CD4-positive, alpha-beta T cell treated with Interleukin-17A for 4 hours (primary cell): ENCODE data around the gene HSP90AB1.

Experiments
- DNase-seq: peaks from one replicate; pipeline ENCODE4 v3.0.0-alpha.2; 2020; ENCODE audit warnings: mixed read lengths

HSP90AB1 gene

DNA sequence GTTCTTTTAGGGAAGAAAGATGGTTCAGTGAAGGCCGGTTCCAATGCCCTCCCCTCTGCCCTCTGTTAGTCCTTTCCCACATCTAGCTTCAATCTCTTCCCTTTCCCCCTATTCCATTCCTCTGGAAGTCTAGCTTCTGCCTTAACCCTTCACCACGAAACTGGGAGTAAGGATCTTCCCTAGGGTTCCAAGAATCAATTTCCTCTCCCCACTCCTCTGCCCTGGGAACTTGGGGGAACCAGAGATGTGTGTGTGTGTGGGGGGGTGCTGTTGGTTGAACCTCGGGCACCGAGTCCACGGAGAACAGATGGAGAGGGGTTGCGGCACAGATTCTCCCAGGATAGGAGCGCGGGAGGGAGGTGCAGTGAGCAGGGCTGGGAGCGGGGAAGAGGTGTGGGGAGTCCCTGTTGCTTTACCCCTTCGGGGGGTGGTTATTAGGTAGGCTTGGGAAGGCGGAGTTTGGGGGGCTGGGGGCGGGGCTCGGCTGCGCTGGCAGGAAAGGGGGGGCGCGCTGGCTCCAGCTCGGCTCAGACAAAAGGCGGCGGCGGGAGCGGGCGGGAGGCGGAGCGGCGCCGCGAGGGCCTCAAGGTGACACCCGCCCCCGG lies 23.1 kb downstream of the HSP90AB1 start, which contains the start of gene TMEM151B:
Gene TMEM151B (plus strand): TSS at position 530 of the 605 bp plus-strand sequence. CDS start 293 bp downstream, outside the sequence.
- DNase-seq = peak; percentile 39

DNA sequence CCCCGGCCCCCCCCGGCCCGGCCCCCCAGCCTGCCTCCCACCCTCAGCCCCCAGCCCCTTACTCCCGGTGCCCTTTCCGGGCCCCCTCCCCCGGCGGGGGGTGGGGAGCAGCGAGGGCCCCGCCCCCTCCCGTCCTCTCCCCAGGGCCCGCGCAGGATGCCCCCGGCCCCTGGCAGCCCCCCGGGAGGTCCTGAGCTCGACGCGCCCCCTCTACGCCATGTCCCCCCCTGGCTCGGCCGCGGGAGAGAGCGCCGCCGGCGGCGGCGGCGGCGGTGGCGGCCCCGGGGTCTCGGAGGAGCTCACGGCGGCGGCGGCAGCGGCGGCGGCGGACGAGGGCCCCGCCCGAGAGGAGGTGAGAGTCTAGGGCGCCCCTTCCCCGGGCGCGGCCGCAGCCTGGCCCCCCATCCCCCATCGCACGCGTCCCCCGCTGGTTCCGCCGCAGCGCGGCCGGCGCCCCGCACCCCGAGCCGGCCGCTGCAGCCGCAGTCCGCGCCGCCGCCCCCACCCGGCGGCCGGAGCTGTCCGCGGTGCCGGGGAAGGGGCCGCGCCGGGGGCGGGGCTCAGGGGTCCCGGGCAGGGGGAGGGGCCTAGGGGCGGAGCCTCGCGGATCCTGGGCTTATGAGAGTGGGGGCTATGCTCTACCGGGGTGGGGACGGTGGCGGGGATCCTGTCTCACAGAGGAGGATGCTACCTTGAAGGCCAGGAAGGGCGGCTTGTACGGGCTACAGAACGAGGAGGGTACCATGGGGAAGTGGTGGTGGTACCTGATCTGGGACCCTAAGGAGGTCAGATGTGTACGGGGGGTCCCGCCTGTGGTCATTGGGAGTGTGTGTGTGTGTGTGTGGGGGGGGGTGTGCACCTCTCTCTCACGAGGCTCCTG lies 23.9 kb downstream of the HSP90AB1 start:
- DNase-seq = peak; percentile 30

DNA sequence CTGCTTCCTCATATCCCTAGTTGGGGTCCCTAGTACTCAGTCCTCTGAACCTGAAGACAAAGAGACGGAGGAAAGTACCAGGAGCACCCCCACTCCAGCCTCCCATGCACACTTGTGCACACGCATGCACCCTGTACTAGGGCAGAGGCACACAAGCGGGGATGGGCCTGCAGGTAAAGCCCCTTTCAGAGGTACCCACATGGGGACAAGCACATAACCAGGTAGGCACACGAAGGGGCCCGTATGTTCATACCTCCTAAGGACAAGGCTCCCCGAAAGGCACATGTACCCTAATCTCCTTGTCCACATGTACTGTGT lies 24.5 kb downstream of the HSP90AB1 start:
- DNase-seq = no peak

DNA sequence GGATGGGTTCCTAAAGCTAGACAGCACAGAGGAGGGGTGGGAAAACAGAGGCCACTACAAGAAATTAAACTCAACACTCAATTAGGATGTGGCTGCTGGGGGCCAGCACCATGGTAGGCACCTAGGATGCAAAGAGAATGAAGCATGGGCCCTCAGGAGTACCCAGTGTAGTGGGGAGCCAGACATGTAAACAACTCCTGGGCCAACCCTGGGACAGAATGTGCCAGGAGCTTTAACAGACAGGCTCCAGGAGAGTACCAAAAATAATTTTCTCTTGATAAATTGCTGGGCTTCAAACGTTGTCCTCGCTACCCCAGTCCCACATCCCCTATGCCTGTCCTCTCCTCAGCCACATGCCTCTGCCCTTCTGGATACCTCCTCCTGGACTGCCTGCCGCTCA lies 25.0 kb downstream of the HSP90AB1 start:
- no peak for DNase-seq

DNA sequence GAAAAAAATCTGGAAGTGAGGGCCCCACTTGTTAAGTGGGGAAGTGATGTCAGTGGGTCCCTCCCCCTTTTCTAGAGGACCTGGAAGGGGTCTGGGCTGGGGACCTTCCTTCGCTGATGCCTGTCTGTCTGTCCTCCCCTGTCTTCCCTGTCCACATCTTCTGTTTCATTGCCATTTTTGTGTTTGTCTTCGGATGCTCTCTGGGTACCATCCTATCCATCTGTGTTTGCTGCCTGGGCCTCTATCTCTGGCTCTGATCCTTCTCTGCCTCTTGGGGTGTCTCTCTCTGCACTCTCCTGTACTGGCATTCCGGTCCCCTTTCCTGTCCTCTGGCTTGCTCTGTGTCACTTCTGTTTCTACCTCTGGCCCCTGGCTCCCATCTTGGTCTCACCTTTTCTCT lies 25.6 kb downstream of the HSP90AB1 start:
- no peak for DNase-seq

DNA sequence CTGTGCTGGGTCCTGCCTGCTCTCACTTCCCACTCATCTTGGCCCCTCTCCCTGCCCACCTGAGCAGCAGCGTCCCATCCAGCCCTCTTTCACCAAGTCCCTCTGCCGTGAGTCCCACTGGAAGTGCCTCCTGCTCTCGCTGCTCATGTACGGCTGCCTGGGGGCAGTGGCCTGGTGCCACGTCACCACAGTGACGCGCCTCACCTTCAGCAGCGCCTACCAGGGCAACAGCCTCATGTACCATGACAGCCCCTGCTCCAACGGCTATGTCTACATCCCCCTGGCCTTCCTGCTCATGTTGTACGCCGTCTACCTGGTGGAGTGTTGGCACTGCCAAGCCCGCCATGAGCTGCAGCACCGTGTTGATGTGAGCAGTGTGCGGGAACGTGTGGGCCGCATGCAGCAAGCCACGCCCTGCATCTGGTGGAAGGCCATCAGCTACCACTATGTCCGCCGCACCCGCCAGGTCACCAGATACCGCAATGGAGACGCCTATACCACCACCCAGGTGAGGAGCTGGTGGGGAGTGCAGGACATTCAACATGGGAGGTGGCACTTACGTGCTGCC lies 26.2 kb downstream of the HSP90AB1 start:
- DNase-seq = no peak

DNA sequence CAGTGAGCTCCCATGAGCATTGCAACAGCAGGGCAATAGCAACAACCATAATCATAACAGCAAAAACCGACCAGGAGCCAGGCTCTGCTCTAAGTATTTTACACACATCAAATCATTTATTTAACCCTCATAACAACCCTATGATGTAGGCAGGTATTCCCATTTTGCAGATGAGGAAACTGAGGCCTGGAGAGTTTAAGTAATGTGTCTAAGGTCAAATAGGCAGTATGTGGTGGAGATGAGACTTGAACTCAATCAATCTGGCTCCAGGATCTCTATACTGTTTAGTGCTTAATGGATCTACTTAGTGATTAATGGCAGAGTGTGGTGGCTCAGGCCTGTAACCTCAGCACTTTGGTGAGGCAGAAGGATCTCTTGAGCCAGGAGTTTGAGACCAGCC lies 26.7 kb downstream of the HSP90AB1 start:
- no peak for DNase-seq

DNA sequence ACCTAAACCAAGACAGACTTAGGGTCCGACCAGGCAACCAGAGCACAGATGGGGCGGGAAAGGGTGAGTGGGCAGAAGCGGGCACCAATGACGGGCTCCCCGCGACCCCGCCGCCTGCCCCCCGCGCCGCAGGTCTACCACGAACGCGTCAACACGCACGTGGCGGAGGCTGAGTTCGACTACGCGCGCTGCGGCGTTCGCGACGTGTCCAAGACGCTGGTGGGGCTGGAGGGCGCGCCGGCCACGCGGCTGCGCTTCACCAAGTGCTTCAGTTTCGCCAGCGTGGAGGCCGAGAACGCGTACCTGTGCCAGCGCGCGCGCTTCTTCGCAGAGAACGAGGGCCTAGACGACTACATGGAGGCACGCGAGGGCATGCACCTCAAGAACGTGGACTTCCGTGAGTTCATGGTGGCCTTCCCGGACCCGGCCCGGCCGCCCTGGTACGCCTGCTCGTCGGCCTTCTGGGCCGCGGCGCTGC lies 28.4 kb downstream of the HSP90AB1 start:
- no peak for DNase-seq

DNA sequence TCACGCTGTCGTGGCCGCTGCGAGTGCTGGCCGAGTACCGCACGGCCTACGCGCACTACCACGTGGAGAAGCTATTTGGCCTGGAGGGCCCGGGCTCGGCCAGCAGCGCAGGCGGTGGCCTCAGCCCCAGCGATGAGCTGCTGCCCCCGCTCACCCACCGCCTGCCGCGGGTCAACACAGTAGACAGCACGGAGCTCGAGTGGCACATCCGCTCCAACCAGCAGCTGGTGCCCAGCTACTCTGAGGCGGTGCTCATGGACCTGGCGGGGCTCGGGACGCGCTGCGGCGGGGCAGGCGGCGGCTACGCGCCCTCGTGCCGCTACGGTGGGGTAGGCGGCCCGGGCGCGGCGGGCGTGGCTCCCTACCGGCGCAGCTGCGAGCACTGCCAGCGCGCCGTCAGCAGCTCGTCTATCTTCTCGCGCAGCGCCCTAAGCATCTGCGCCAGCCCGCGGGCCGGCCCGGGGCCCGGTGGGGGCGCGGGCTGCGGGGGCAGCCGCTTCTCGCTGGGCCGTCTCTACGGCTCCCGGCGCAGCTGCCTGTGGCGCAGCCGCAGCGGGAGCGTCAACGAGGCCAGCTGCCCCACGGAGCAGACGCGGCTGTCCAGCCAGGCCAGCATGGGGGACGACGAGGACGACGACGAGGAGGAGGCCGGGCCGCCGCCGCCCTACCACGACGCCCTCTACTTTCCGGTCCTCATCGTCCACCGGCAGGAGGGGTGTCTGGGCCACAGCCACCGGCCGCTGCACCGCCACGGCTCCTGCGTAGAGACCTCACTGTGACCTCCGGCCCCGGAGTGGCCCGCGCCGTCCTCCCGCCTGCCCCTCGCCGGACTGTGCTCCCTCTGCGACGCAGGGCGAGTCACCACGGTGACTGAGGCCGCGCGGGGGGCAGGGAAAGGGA lies 29.1 kb downstream of the HSP90AB1 start:
- peak; percentile 33 for DNase-seq

DNA sequence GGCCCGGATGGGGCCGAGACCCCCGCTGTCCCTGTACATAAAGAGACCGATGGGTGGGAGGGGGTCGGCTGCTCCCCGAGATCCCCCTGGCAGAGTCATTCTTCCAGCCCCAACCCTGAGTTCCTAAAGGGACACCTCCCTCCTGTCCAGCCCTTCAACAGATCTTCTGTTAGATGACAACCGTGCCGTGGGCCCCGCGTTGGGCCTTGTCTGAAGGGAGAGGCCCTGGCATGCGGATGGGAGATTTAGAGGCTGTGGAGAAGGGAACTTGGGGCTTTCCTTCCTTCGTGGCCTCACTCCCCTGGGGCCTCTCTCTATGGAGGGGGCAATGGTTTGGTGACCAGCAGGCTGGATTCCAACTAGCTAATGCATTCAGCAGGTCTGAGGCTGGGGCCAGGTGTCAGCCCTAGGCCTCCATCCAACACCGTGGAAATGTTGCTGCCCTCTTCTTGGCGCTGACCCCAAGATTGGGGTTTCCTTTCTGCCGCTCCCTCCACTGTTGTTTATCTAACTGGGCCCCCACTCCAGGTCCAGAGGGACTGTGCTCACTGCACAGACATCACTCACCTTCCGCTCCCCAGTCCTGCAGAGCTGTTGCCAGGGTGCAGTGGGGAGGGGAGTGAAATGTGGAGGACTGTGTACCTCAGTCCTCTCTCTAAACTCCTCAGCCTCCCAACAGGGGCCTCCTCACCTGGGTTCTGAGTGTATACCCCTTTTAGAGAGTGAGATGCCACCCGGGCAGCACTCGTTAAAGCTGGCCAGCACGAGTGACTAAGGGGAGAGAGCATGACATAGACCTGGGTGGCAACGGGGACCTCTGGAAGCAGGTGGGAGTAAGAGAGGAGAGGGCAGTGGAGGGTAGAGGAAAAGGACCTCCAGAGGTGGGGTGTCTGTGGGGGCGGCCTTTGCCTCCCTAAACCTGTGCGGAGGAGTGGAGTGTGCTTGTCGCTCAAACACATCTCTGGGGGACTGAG lies 30.1 kb downstream of the HSP90AB1 start:
- no peak for DNase-seq

DNA sequence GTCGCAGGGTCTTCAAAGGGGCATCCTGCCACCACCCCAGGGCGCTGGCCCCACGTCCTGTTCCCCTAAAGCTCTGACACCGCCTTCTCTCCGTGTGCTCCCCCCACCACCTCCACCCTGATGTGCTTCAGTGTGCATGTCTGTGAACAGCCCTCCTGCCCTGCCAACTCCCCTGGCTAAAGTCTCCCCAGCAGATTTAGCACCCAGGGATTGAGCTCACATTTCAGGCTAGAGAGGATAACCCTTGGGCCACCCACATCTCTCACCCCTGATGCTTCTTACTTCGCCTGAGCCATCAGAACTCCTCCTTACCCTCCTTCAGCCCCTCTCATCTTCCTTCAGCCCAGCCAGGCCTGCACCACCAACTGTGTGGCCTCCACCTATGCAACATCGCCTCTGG lies 30.9 kb downstream of the HSP90AB1 start:
- no peak for DNase-seq

DNA sequence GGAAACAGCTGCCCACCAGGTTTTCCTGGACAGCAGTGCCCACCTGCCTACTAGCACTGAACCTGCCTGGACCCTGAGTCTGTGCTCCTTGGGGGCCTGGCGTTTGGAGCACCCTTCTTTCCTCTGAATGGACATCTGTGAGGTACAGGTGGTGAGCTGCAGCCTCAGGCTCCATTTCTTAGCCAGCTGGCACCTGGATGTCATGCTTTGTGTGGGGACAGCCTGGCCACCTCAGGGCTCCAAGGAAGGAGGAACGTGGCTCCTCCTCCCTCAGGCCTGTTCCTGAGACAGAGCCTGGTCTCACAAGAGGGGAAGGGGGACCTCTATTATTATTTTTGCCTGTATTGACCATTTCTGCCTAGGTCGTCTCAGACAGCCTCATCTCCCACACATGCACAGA lies 31.4 kb downstream of the HSP90AB1 start:
- DNase-seq = no peak

DNA sequence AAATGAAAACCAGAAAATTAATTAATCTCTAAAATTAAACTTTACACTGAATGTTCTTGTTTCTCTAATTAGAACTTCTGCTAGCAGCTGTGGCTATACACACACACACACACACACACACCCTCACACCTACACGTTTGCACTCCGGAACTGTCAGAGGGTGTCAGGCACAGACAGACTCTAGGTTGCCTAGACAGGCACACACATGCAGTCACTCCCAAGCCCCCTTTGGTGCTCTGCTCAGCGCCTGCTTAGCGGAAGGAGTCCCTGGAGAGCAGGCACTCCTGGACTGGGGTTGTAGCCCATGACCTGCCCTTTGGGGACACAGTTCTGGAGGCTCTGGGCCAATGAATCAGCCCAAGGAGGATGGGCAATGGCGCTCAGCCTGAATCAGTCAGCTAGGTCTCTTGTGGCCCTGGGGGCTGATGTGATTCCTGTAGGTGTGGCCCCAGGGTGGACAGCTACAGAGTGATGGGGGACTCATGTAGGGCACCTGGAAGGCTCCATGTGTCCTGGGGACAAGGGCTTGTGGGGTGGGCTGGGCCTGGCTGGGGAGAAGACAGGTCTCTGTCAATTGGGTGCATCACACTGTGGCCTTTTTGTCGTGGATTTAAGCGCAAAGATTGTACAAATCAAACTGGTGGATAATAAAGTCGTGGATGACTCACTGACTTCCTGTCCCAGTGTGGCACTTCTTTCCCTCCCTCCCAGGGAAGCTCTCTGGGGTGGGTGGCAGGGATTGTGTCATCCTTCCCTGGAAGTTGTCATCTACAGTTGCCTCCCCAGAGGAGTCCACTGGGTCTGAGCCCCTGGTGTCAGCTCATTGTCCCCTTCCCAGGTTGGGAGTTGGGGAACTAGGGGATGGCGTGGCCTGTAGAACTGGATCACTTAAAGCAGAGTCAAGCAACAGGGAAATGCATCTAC lies 32.1 kb downstream of the HSP90AB1 start:
- no peak for DNase-seq

DNA sequence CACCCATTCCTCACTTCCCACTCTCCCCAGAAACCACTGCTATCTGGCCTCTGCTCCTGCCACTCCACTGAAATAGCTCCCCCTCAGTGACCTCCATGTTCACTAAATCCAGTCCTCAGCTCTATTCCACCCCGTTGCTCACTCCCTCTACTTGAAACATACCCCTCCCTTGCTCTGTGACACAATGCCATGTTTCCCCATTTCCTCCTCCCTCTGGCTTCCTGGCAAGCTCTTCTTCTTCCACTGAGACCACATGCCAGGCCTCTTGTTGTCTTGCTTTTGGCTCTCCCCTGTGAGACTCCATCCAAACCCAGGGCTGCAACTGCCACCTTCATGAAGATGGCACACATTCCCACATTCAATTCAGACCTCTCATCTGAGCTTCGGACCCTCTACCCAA lies 37.2 kb downstream of the HSP90AB1 start:
- DNase-seq = no peak

DNA sequence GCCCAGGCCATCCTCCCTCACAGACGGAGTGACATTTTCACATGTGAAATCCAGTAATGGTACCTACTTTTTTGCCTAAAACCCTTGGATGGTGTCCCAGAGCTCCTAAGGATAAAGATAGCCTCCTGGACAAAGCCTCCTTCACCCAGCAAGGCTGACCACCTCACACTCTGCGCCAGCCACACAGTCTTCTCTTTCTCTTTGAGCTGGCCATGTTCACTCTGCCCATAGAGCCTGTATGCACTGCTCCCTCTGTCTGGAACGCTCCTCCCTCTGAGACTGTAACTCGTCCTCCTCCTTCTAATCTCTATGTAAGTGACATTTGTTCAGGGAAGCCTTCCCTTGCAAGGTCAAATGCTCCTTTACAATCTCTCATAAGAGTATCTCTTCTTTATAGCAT lies 38.0 kb downstream of the HSP90AB1 start:
- no peak for DNase-seq

DNA sequence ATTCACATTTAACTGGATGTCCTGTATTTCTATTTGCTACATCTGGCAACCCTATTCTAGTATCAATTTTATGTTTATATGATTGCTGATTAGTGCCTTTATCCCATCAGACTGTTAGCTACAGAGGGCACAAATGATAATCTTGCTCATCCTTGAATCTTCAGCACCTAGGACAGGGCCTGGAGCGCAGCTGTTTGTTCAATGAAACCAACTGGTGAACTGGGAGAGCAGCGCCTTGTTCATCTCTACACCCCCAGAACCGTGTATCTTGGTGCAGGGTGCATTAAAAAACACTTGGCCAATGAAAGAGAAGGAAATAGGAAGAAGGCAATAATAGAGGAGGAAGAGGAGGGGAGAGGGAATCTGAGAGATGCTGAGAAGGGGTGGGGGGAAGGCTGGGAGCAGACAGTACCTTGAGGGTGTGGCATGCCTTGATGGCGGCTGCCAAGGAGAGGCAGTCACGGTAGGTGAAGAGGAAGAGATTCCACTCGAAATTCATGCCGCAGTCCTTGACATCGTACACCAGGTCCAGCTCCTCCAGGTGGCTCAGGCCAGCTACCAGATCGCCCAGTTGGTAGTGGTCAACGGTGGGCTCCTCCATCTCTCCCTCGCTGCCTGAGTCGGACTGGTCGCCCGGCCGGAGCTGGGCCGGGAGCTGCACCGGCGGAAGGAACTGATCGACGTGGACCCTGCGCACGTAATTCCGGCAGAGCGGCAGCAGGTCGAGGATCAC lies 38.8 kb downstream of the HSP90AB1 start:
- no peak for DNase-seq

DNA sequence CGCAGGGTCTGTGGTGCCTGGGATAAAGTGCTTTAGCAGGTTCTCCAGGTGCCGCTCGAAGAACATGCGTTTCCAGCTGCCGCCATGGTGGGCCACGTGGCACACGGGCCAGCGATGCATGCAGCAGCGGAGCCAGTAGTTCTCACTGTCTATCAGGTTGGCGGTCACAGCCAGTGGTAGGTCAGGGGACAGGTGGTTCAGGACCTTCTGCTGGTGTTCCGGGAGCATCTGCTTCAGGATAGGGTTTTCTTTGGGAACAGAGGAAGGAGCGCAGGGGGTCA lies 39.3 kb downstream of the HSP90AB1 start:
- no peak for DNase-seq

DNA sequence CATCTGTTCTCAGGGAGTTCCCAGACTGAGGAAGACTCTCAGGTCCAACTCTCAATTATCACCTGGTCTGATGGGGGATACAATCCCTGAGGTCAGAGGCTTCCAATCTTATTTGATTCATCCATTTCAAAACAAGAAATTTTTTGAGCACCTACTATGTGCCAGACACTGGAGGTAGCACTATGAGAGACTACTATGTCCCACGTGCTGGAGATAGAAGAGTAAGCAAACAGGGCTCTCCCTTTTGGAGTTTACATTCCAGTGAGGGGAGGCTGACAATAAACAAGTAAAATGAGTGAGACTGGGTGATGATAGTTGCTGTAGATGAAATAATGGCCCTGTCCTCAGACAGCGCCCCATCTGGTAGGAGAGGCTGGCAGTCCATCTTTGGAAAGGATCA lies 39.8 kb downstream of the HSP90AB1 start:
- DNase-seq = no peak

DNA sequence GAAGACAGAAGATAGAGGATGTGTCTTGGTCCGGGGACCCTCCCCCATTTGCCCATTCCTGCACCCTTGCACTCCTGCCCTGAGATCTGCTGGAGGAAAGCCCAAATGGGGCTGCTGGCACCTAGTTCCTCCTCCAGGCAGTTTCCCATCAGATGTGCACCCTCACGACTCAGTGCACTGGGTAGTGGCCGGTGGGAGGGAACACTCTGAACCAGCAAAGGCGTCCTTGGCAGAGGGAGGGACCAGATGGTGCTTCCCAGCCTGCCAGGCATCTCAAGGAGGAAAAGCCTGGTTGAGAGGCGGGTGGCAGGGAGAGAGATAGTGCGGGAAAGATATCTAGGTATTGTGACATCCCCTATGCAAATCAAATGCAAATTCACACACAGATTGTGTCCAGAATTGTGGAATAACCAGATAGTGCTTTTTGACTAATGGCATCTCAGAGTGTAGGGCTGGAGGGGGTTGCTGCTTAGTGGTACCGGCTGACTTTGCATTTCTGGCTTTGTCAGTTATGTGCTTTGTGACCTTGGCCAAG lies 42.9 kb downstream of the HSP90AB1 start:
- DNase-seq = no peak

DNA sequence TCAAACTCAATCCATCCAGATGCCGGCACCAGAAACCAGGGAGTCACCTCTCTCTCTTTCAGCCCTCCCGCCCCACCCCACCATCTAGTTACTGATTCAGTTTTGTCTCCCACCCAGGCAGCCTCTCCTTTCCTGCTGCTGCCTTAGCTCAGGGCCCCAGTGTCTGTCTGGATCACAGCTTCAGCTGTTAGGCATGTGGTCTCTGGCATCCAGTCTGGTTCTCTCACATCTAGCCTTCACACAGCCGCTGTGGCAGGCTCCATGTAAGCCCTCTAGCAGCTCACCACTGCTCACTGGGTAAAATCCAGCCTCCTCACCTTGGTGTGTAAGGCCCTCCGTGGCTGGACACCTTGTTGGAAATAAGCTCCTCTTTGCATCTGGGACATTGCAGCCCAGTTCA lies 44.9 kb downstream of the HSP90AB1 start:
- DNase-seq = no peak
